HCT116 (cell line): ENCODE results near the gene OBP2B. TPM values are rescaled to one million over a fixed set of nuclear protein-coding genes. Genes with fewer than 3 reads are reported as not detected.

Experiments
- ATAC-seq: fragments of 200-7000 bp; cut with Tn5 transposase; 2 replicates; pipeline ENCODE4 v1.9.1; 2020; ENCODE audit warnings: mild to moderate bottlenecking, moderate library complexity
- BruUV-seq: library from RNA; stranded (reverse); fragments of 400-500 nt; replicated peaks from 2 replicates; lab custom pipeline; 2021; lab: Mats Ljungman, UMichigan
- CTCF ChIA-PET: fragments of 300-600 bp; sonication (Branson Sonifier 250); formaldehyde crosslinking; loops from one replicate; lab custom pipeline; 2021; ENCODE audit warnings: antibody characterized with exemption; lab: Charles Lee
- POLR2A ChIA-PET: fragments of 300-600, 350-600 bp; sonication (Branson Sonifier 250); formaldehyde crosslinking; loops from one replicate; lab custom pipeline; 2021; ENCODE audit warnings: antibody characterized with exemption; lab: Charles Lee
- RAD21 ChIA-PET, 2 experiments: fragments of 300-600 bp; sonication (Branson Sonifier 250); formaldehyde crosslinking; loops; one replicate each; lab custom pipeline; 2023; ENCODE audit warnings: low total read pairs in 2 of 2; ENCODE audit not compliant: uncharacterized antibody in 2 of 2, unreplicated experiment in 2 of 2, low non-redundant PET in 1 of 2; lab: Charles Lee
- DNase-seq: peaks from one replicate; pipeline ENCODE4 v3.0.0-alpha.2; 2010; ENCODE audit warnings: low read depth, low spot score
- H2AFZ ChIP-seq: fragments of 200-600 bp; shearing (Covaris generic), sonication (generic); 2 replicates; pipeline ENCODE4 v1.6.1; 2017; ENCODE audit warnings: low read depth, mixed run types, mixed read lengths, antibody characterized with exemption, low read length; ENCODE audit not compliant: poor library complexity, severe bottlenecking
- H3K27ac ChIP-seq: 2 replicates; pipeline ENCODE4 v1.5.1; 2012; ENCODE audit warnings: low read depth, low read length
- H3K27me3 ChIP-seq: fragments of 200-600 bp; sonication (generic); 2 replicates; pipeline ENCODE4 v1.6.1; 2016; ENCODE audit warnings: mixed run types, low read length, mixed read lengths; ENCODE audit not compliant: insufficient read depth
- H3K36me3 ChIP-seq, 2 experiments: fragments of 200-500 bp in 1 of 2; fragments of 200-600 bp in 1 of 2; sonication (Bioruptor generic) in 1 of 2; sonication (generic) in 1 of 2; 2 replicates each; pipeline versions ENCODE4 v1.5.1 to v1.6.1; 2014 to 2016; ENCODE audit warnings: low read length in 2 of 2, inconsistent platforms in 1 of 2, mixed read lengths in 1 of 2, mixed run types in 1 of 2; ENCODE audit not compliant: insufficient read depth in 2 of 2, control insufficient read depth in 1 of 2
- H3K4me1 ChIP-seq, 2 experiments: fragments of 200-600 bp in 1 of 2; sonication (generic) in 1 of 2; 2 replicates each; pipeline versions ENCODE4 v1.5.1 to v1.6.1; 2012 to 2017; ENCODE audit warnings: low read length in 2 of 2, inconsistent platforms in 1 of 2, mild to moderate bottlenecking in 1 of 2, mixed read lengths in 1 of 2, mixed run types in 1 of 2, moderate library complexity in 1 of 2; ENCODE audit not compliant: insufficient read depth in 2 of 2, control insufficient read depth in 1 of 2
- H3K4me2 ChIP-seq: fragments of 200-600 bp; sonication (generic); 2 replicates; pipeline ENCODE4 v1.6.1; 2017; ENCODE audit warnings: mixed run types, low read length, mixed read lengths
- H3K4me3 ChIP-seq, 2 experiments: fragments of 200-600 bp in 1 of 2; sonication (generic) in 1 of 2; replicated peaks in 1 of 2; 2 replicates each; pipeline ENCODE4 v1.5.1; 2011 to 2016; ENCODE audit warnings: low read length in 2 of 2, control low read depth in 1 of 2, low read depth in 1 of 2, mild to moderate bottlenecking in 1 of 2, mixed read lengths in 1 of 2, mixed run types in 1 of 2
- H3K79me2 ChIP-seq: fragments of 200-600 bp; sonication (generic); 2 replicates; pipeline ENCODE4 v1.6.1; 2017; ENCODE audit warnings: mild to moderate bottlenecking, mixed run types, low read length, moderate library complexity, mixed read lengths; ENCODE audit not compliant: insufficient read depth
- H3K9ac ChIP-seq: fragments of 200-600 bp; sonication (generic); 2 replicates; pipeline ENCODE4 v1.6.1; 2016; ENCODE audit warnings: low read length, mixed read lengths
- H3K9me2 ChIP-seq: fragments of 200-600 bp; sonication (generic), shearing (Covaris generic); 2 replicates; pipeline ENCODE4 v1.6.1; 2017; ENCODE audit warnings: mixed run types, mild to moderate bottlenecking, moderate library complexity; ENCODE audit not compliant: insufficient read depth
- H3K9me3 ChIP-seq, 2 experiments: fragments of 200-500 bp in 1 of 2; fragments of 200-600 bp in 1 of 2; sonication (Bioruptor generic) in 1 of 2; sonication (generic) in 1 of 2; 2 replicates each; pipeline ENCODE4 v1.6.1; 2014 to 2017; ENCODE audit warnings: low read length in 2 of 2, mixed read lengths in 2 of 2, inconsistent platforms in 1 of 2, low read depth in 1 of 2, mild to moderate bottlenecking in 1 of 2, mixed run types in 1 of 2, moderate library complexity in 1 of 2; ENCODE audit not compliant: control insufficient read depth in 1 of 2, insufficient read depth in 1 of 2
- H4K20me1 ChIP-seq: fragments of 200-600 bp; sonication (generic), shearing (Covaris generic); 2 replicates; pipeline ENCODE4 v1.6.1; 2017; ENCODE audit warnings: mixed run types, mild to moderate bottlenecking, moderate library complexity; ENCODE audit not compliant: insufficient read depth
- CBX3 ChIP-seq: IDR thresholded peaks from 2 replicates; pipeline ENCODE4 v1.6.1; 2012; ENCODE audit warnings: low read depth
- CEBPB ChIP-seq: IDR thresholded peaks from 2 replicates; pipeline ENCODE4 v1.6.1; 2012; ENCODE audit warnings: low read depth
- FOSL1 ChIP-seq: IDR thresholded peaks from 2 replicates; pipeline ENCODE4 v1.6.1; 2012; ENCODE audit warnings: low read depth
- SP1 ChIP-seq: IDR thresholded peaks from 2 replicates; pipeline ENCODE4 v1.6.1; 2012; ENCODE audit warnings: low read depth
- YY1 ChIP-seq: IDR thresholded peaks from 2 replicates; pipeline ENCODE4 v1.6.1; 2011; ENCODE audit warnings: low read length, low read depth, moderate library complexity, mild to moderate bottlenecking; ENCODE audit not compliant: insufficient replicate concordance; ENCODE audit errors: extremely low read depth
- ZFX ChIP-seq: fragments of 450-650 bp; IDR thresholded peaks from 2 replicates; pipeline ENCODE4 v1.6.1; 2017
- intact Hi-C: fragments of 100-400 bp; cut with micrococcal nuclease; formaldehyde crosslinking; loops from 2 replicates; pipeline ENCODE4 v1.10.0; 2022
- total RNA-seq: library from RNA; stranded (reverse); gene quantifications from one replicate; pipeline ENCODE4 v1.2.1, GENCODE V29; 2021; ENCODE audit not compliant: unreplicated experiment
- TF ChIP-seq, protein P1 (sequence below): IDR thresholded peaks from 2 replicates; pipeline ENCODE4 v1.6.1; 2011; ENCODE audit warnings: mild to moderate bottlenecking, low read length, moderate library complexity; ENCODE audit not compliant: insufficient replicate concordance; ENCODE audit errors: extremely low read depth
- TF ChIP-seq, protein P2 (sequence below): IDR thresholded peaks from 2 replicates; pipeline ENCODE4 v1.6.1; 2012; ENCODE audit warnings: low read depth

OBP2B gene
- total RNA-seq, 1 experiment from 2014 or later, result not detected

DNA sequence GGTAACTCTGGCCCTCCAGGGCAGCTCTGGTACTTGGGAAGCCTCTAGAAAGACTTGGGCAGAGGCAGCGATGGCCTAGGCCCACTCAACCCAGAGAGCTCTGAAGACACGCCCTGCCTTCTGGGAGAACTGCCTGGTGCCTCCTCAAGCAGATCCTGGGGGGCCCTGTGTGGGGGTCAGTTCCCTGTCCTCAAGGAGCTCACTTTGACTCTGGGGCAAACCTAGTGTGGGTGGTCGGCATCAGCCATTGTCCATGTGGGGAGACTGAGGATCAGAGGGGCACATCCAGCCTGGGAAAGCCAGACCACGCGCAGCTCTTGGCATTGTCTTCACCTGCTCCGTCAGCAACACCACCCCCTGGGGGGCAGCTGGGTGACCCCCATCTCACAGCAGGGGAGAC lies 37.9 kb upstream of the OBP2B start:
- RAD21 ChIA-PET, result no interaction called here
- H3K4me2 ChIP-seq, result no peak overlapping the region
- no peaks in the 10 kb centered on the region for H3K9me3 ChIP-seq
- POLR2A ChIA-PET, result no interaction called here
- CTCF ChIA-PET, result interaction anchor here (1.5 kb wide), 1 partner anchor 8 kb away, joined by 4 read pairs; no protein-coding TSS in a partner anchor
- no TSS peak for BruUV-seq
- no peak overlapping the region for H3K4me3 ChIP-seq
- no peaks in the 10 kb centered on the region for H3K79me2 ChIP-seq
- H4K20me1 ChIP-seq, result no peaks in the 10 kb centered on the region
- H3K9me2 ChIP-seq, result no peaks in the 10 kb centered on the region
- ATAC-seq, result no peak
- H3K27ac ChIP-seq, result no peak overlapping the region
- no peak overlapping the region for H3K9ac ChIP-seq
- TF ChIP-seq FOSL1, result no peak
- TF ChIP-seq, protein P1, sequence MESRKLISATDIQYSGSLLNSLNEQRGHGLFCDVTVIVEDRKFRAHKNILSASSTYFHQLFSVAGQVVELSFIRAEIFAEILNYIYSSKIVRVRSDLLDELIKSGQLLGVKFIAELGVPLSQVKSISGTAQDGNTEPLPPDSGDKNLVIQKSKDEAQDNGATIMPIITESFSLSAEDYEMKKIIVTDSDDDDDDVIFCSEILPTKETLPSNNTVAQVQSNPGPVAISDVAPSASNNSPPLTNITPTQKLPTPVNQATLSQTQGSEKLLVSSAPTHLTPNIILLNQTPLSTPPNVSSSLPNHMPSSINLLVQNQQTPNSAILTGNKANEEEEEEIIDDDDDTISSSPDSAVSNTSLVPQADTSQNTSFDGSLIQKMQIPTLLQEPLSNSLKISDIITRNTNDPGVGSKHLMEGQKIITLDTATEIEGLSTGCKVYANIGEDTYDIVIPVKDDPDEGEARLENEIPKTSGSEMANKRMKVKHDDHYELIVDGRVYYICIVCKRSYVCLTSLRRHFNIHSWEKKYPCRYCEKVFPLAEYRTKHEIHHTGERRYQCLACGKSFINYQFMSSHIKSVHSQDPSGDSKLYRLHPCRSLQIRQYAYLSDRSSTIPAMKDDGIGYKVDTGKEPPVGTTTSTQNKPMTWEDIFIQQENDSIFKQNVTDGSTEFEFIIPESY, result no peak
- no peak for TF ChIP-seq YY1
- TF ChIP-seq, protein P2, sequence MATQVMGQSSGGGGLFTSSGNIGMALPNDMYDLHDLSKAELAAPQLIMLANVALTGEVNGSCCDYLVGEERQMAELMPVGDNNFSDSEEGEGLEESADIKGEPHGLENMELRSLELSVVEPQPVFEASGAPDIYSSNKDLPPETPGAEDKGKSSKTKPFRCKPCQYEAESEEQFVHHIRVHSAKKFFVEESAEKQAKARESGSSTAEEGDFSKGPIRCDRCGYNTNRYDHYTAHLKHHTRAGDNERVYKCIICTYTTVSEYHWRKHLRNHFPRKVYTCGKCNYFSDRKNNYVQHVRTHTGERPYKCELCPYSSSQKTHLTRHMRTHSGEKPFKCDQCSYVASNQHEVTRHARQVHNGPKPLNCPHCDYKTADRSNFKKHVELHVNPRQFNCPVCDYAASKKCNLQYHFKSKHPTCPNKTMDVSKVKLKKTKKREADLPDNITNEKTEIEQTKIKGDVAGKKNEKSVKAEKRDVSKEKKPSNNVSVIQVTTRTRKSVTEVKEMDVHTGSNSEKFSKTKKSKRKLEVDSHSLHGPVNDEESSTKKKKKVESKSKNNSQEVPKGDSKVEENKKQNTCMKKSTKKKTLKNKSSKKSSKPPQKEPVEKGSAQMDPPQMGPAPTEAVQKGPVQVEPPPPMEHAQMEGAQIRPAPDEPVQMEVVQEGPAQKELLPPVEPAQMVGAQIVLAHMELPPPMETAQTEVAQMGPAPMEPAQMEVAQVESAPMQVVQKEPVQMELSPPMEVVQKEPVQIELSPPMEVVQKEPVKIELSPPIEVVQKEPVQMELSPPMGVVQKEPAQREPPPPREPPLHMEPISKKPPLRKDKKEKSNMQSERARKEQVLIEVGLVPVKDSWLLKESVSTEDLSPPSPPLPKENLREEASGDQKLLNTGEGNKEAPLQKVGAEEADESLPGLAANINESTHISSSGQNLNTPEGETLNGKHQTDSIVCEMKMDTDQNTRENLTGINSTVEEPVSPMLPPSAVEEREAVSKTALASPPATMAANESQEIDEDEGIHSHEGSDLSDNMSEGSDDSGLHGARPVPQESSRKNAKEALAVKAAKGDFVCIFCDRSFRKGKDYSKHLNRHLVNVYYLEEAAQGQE, result no peak
- TF ChIP-seq ZFX, result no peak
- no peak for TF ChIP-seq CBX3
- TF ChIP-seq SP1, result no peak
- TF ChIP-seq CEBPB, result no peak
- H2AFZ ChIP-seq, result no peak overlapping the region
- intact Hi-C loops, result no loop called here
- H3K4me1 ChIP-seq, result peaks cover 21 to 22% of the 10 kb centered on the region in 2 experiments
- H3K27me3 ChIP-seq, result no peaks in the 10 kb centered on the region
- H3K36me3 ChIP-seq, result no peaks in the 10 kb centered on the region
- DNase-seq, result no peak
